ENCODE data around the gene PTPRM. TPM values are rescaled to one million over a fixed set of nuclear protein-coding genes. Genes with fewer than 3 reads are reported as not detected.

The PTPRM gene
- total and polyA plus RNA-seq, 2 experiments from 2014 or later = 1.6 to 5.3 TPM

DNA sequence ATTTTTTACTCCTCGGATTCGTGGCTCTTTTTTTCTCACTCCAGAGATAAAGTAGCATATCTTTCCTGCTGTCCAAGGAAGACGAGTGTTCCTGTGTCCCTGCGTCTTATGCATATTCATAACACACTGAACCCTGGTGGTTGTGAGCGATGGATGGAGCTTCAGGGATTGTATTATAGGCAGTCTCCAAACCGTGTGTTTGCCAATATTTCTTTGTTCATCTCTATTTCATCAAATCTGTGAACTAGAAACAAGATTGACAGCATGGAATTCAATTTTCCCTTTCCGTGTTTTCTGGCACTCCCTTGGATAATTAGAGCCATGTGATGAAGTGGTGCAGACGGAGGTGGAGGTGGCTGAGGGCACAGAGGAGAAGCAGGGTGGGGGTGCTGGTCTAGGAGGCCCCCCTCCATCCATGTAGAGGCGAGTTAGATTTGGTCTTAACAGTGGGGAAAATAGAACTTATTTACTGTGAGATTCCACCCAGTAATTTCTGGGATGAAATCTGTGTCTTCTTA lies 240.9 kb downstream of the PTPRM start:
- no peaks in the 10 kb centered on the region for H4K20me1 ChIP-seq (replicated peaks; ENCODE audit: insufficient read depth)
- Mint-ChIP-seq H3K4me1 (peaks cover 13% of the 10 kb centered on the region), H3K9me3 (peaks cover 2% of the 10 kb centered on the region; the same call in 2 of the 3 replicates), H3K36me3 (ENCODE audit: low read depth) (no peaks in the 10 kb centered on the region), H3K4me3 (no peak overlapping the region), H3K27ac (no peak overlapping the region), H3K27me3 (ENCODE audit: insufficient read depth, low read depth, poor library complexity) (peaks cover 2% of the 10 kb centered on the region)
- no peak overlapping the region for H3K4me3 ChIP-seq
- H3F3A ChIP-seq (replicated peaks; ENCODE audit: low read depth) = no peaks in the 10 kb centered on the region
- no peak overlapping the region for H2AFZ ChIP-seq
- DNase-seq (ENCODE audit: low spot score) = no peak
- 0 out of 2 replicates have a peak, but pooled peaks cover 3% of the 10 kb centered on the region for H3K9me2 ChIP-seq (ENCODE audit: insufficient read depth)
- no peak overlapping the region for H3K4me2 ChIP-seq
- H3K79me2 ChIP-seq (replicated peaks; ENCODE audit: insufficient read depth) = no peaks in the 10 kb centered on the region
- H3K36me3 ChIP-seq (ENCODE audit: insufficient read depth) = no peaks in the 10 kb centered on the region
- no peak for TF ChIP-seq ZNF331 (CRISPR knock-in tag; IDR thresholded peaks at IDR 0.05; ENCODE audit: low read depth)
- TF ChIP-seq ZNF114 (CRISPR knock-in tag; IDR thresholded peaks at IDR 0.05) = no peak
- TF ChIP-seq EZH2 (IDR thresholded peaks at IDR 0.05; ENCODE audit: low read depth, unreplicated experiment) = no peak
- TF ChIP-seq ETS1 (IDR thresholded peaks at IDR 0.05) = no peak
- TF ChIP-seq EZH2phosphoT487 (IDR thresholded peaks at IDR 0.05; ENCODE audit: unreplicated experiment) = no peak
- no peak for TF ChIP-seq STAT1 (IDR thresholded peaks at IDR 0.05; ENCODE audit: unreplicated experiment)
- TF ChIP-seq JUNB (IDR thresholded peaks at IDR 0.05; ENCODE audit: unreplicated experiment) = no peak
- no peak for TF ChIP-seq NANOG (IDR thresholded peaks at IDR 0.05; ENCODE audit: borderline replicate concordance)
- TF ChIP-seq POLR2AphosphoS5 (IDR thresholded peaks at IDR 0.05; ENCODE audit: low read depth) = no peak
- TF ChIP-seq REST (IDR thresholded peaks at IDR 0.05; ENCODE audit: unreplicated experiment) = no peak
- H3K27me3 ChIP-seq (ENCODE audit: insufficient read depth) = no peaks in the 10 kb centered on the region
- peaks cover 5% of the 10 kb centered on the region; the same call in 1 of the 2 replicates for H3K4me1 ChIP-seq (ENCODE audit: insufficient read depth)
- H3K27ac ChIP-seq (ENCODE audit: low read depth) = no peak overlapping the region
- ATAC-seq = no peak

DNA sequence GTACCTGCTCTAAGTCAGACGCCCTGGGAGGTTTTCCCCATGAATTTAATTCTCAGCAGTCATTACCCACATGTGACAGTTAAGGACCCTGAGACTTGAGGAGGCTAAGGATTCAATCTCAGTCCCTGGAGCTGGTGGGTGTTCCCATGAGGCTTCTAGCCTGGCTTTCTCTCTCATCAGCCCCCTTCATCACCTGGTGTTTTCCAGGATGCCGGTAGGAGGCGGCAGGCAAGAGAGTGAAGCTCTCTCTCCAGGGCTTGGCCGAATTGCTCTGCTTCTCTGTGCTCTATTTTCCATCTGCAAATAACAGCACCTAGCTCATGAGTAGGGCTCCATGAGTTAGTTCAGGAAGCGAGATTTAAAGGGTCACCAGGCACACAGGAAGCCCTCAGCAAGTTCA lies 241.9 kb downstream of the PTPRM start:
- Histone ChIP-seq H3K36me3 (ENCODE audit: insufficient read depth) (no peaks in the 10 kb centered on the region; the same call in 1 of the 2 replicates), H2AFZ (no peak overlapping the region), H3K4me2 (no peak overlapping the region), H3F3A (replicated peaks; ENCODE audit: low read depth) (no peaks in the 10 kb centered on the region), H3K4me1 (ENCODE audit: insufficient read depth) (peaks cover 5% of the 10 kb centered on the region; the same call in 1 of the 2 replicates), H3K9me2 (ENCODE audit: insufficient read depth) (0 out of 2 replicates have a peak, but pooled peaks cover 3% of the 10 kb centered on the region), H3K27me3 (ENCODE audit: insufficient read depth) (no peaks in the 10 kb centered on the region), H4K20me1 (replicated peaks; ENCODE audit: insufficient read depth) (no peaks in the 10 kb centered on the region), H3K4me3 (no peak overlapping the region), H3K27ac (ENCODE audit: low read depth) (no peak overlapping the region), H3K79me2 (replicated peaks; ENCODE audit: insufficient read depth) (no peaks in the 10 kb centered on the region)
- Mint-ChIP-seq H3K27ac (no peak overlapping the region), H3K9me3 (peaks cover 6% of the 10 kb centered on the region), H3K36me3 (ENCODE audit: low read depth) (peaks cover 2% of the 10 kb centered on the region; the same call in 2 of the 3 replicates), H3K4me3 (no peak overlapping the region), H3K27me3 (ENCODE audit: insufficient read depth, low read depth, poor library complexity) (peaks cover 2% of the 10 kb centered on the region), H3K4me1 (peaks cover 13% of the 10 kb centered on the region)
- DNase-seq (ENCODE audit: low spot score) (peak; percentile 18), ATAC-seq (peak; percentile 37; the same call in 2 of the 3 replicates)
- TF ChIP-seq ZNF331 (CRISPR knock-in tag; IDR thresholded peaks at IDR 0.05; ENCODE audit: low read depth) (no peak), JUNB (IDR thresholded peaks at IDR 0.05; ENCODE audit: unreplicated experiment) (no peak), EZH2phosphoT487 (IDR thresholded peaks at IDR 0.05; ENCODE audit: unreplicated experiment) (no peak), ZNF462 (CRISPR knock-in tag; IDR thresholded peaks at IDR 0.05) (no peak), STAT1 (IDR thresholded peaks at IDR 0.05; ENCODE audit: unreplicated experiment) (no peak), EZH2 (IDR thresholded peaks at IDR 0.05; ENCODE audit: low read depth, unreplicated experiment) (no peak)
